Skeletal muscle satellite cell (primary cell): ENCODE data around the gene GPATCH8.

Experiments
- H3K27me3 ChIP-seq: 2 replicates; pipeline ENCODE4 v1.7.0; 2013; ENCODE audit warnings: low read length; ENCODE audit not compliant: control insufficient read depth, insufficient read depth
- H3K36me3 ChIP-seq: 2 replicates; pipeline ENCODE4 v1.7.0; 2013; ENCODE audit warnings: mild to moderate bottlenecking, control low read depth, low read length; ENCODE audit not compliant: insufficient read depth
- H3K4me1 ChIP-seq: 2 replicates; pipeline ENCODE4 v1.7.0; 2013; ENCODE audit warnings: low read length; ENCODE audit not compliant: control insufficient read depth, insufficient read depth
- H3K4me2 ChIP-seq: 2 replicates; pipeline ENCODE4 v1.7.0; 2013; ENCODE audit warnings: mild to moderate bottlenecking, low read length
- H3K4me3 ChIP-seq: 2 replicates; pipeline ENCODE4 v1.7.0; 2013; ENCODE audit warnings: low read length
- H3K9ac ChIP-seq: 2 replicates; pipeline ENCODE4 v1.7.0; 2013; ENCODE audit warnings: mild to moderate bottlenecking, low read depth, low read length, moderate library complexity
- H3K9me3 ChIP-seq: replicated peaks from 2 replicates; pipeline ENCODE4 v1.7.0; 2013; ENCODE audit warnings: mild to moderate bottlenecking, control low read depth, low read length

The GPATCH8 gene

GRCh38 chr17:44439168-44439567 is 64.0 kb downstream of the GPATCH8 start:
- Histone ChIP-seq H3K4me3 (no peak overlapping the region), H3K9ac (no peak overlapping the region), H3K36me3 (peaks cover 9% of the 10 kb centered on the region), H3K4me2 (peak overlapping the region; percentile 18), H3K27me3 (no peaks in the 10 kb centered on the region), H3K4me1 (peaks cover 15% of the 10 kb centered on the region), H3K9me3 (no peaks in the 10 kb centered on the region)

GRCh38 chr17:44438636-44439035 is 64.6 kb downstream of the GPATCH8 start:
- Histone ChIP-seq H3K9ac (peak overlapping the region; percentile 0), H3K4me2 (peak overlapping the region; percentile 18), H3K4me1 (peaks cover 15% of the 10 kb centered on the region), H3K36me3 (peaks cover 14% of the 10 kb centered on the region), H3K9me3 (no peaks in the 10 kb centered on the region), H3K4me3 (no peak overlapping the region), H3K27me3 (no peaks in the 10 kb centered on the region)

DNA sequence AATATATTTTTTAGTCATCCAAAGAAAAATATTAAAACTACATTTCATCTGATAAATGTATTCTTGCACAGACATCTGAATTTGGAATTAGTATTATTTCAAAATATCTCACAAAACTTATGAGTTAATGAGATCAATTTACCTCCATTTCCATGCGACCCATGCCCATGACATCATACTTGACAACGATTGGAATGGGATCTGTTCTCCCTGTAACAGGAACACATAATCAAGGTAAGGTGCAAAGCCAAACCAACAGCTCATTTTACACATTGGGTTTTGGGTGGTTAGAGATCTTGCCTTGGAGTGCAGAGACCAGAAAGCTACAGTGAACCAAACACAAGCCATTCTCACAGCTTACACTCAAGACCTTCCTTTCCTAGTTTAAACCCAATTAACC is 66.9 kb downstream of the GPATCH8 start:
- Histone ChIP-seq H3K4me3 (no peak overlapping the region), H3K4me2 (no peak overlapping the region), H3K27me3 (no peaks in the 10 kb centered on the region), H3K9me3 (no peaks in the 10 kb centered on the region), H3K36me3 (peaks cover 30% of the 10 kb centered on the region), H3K4me1 (peaks cover 15% of the 10 kb centered on the region), H3K9ac (no peak overlapping the region)

DNA sequence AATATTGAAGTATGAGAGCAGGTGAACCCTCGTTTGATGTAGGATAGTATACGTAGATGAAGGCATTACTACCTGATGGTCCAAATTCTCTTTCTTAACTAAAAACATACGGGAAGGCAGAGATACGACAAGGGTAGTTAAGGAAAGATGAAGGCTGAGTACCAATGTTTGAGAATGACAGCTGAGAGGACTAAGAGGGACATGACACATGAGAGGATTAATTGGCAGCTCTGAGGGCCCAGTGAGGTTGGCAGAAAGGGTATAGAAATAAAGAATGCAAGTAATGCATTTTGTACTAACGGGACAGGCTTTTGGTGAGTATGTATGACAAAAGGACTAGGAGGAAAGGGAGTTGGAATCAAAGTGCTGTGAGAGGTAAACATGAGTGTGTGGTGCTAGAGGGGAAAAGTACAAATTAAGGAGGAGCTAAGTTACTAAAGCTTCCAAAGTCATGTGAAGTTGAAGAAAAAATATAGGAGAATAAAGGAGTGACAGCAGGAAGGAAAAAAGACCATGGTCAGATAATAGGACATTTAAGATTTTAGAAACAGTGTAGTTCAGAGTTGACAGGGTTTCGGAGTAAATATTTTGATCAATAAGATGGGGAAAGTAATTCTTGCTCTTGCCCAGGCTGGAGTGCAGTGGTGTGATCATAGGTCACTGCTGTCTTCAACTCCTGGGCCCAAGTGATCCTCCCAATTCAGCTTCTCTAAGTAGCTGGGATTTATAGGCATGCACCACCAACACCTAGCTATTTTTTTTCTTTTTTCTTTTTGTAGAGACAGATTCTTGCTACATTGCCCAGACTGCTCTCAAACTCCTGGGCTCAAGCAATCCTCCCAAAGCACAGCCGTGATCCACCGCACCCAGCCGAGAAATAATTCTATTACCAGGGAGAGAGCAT is 70.7 kb downstream of the GPATCH8 start:
- Histone ChIP-seq H3K36me3 (peaks cover 30% of the 10 kb centered on the region), H3K9me3 (no peaks in the 10 kb centered on the region)

GRCh38 chr17:44424828-44425461 is 78.3 kb downstream of the GPATCH8 start:
- Histone ChIP-seq H3K9ac (no peak overlapping the region), H3K4me2 (no peak overlapping the region), H3K27me3 (no peaks in the 10 kb centered on the region), H3K36me3 (peaks cover 23% of the 10 kb centered on the region), H3K9me3 (no peaks in the 10 kb centered on the region), H3K4me3 (no peak overlapping the region), H3K4me1 (no peaks in the 10 kb centered on the region)

More for the DNA sequence above, 70.7 kb downstream of the GPATCH8 start:
- no peak overlapping the region for H3K4me2 ChIP-seq
- H3K9ac ChIP-seq, result no peak overlapping the region
- no peaks in the 10 kb centered on the region for H3K4me1 ChIP-seq
- no peak overlapping the region for H3K4me3 ChIP-seq
- no peaks in the 10 kb centered on the region for H3K27me3 ChIP-seq

- H3K9me3 ChIP-seq, result no peaks in the 10 kb centered on the region
- H3K27me3 ChIP-seq, result no peaks in the 10 kb centered on the region
- no peak overlapping the region for H3K4me3 ChIP-seq
- no peak overlapping the region for H3K4me2 ChIP-seq
- H3K36me3 ChIP-seq, result peaks cover 42% of the 10 kb centered on the region
- no peak overlapping the region for H3K9ac ChIP-seq
- H3K4me1 ChIP-seq, result peaks cover 8% of the 10 kb centered on the region
Observed at GRCh38 chr17:44417553-44417952, 85.7 kb downstream of the GPATCH8 start.

DNA sequence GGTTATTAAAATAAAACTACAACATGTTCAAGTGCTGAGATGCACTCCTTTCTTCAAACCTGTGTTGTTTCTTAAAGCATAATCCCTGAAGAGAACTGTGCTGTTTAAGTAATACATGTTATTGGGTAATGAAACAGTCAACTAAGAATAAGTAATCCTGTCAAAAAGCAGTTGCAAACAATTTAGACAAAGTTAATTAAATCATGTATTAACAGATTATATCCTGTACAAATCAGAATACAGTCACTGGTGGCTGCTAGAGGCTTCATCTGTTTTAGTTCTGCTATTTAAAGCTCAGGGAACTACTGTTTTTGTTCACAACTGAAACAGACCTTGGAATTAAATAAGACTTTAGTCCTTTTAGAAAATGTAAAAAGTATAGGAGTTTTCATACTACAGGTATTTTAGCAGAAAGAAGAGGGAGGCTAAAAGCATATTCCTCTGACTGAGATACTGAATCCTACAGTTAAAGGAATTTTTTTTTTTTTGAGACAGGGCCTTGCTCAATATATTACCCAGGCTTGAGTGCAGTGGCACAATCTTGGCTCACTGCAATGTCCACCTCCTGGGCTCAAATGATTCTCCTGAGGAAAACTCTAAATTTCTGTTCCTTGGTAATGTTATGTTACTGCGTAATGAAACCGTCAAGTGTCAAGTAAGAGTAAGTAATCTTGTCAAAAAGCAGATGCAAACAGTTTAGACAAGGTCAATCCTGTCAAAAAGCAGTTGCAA is 86.5 kb downstream of the GPATCH8 start:
- no peak overlapping the region for H3K4me3 ChIP-seq
- H3K9me3 ChIP-seq, result no peaks in the 10 kb centered on the region
- H3K36me3 ChIP-seq, result peaks cover 42% of the 10 kb centered on the region
- no peaks in the 10 kb centered on the region for H3K27me3 ChIP-seq
- peaks cover 8% of the 10 kb centered on the region for H3K4me1 ChIP-seq
- no peak overlapping the region for H3K4me2 ChIP-seq
- no peak overlapping the region for H3K9ac ChIP-seq

- no peaks in the 10 kb centered on the region for H3K9me3 ChIP-seq
- no peak overlapping the region for H3K9ac ChIP-seq
- H3K4me1 ChIP-seq, result peaks cover 8% of the 10 kb centered on the region
- H3K27me3 ChIP-seq, result no peaks in the 10 kb centered on the region
- peaks cover 38% of the 10 kb centered on the region for H3K36me3 ChIP-seq
- H3K4me3 ChIP-seq, result no peak overlapping the region
- H3K4me2 ChIP-seq, result no peak overlapping the region
Observed at GRCh38 chr17:44414394-44415155, 88.6 kb downstream of the GPATCH8 start.

GRCh38 chr17:44409309-44410028 is 93.7 kb downstream of the GPATCH8 start:
- Histone ChIP-seq H3K4me3 (no peak overlapping the region), H3K4me1 (no peaks in the 10 kb centered on the region), H3K9me3 (no peaks in the 10 kb centered on the region), H3K27me3 (no peaks in the 10 kb centered on the region), H3K9ac (no peak overlapping the region), H3K36me3 (peaks cover 9% of the 10 kb centered on the region), H3K4me2 (no peak overlapping the region)

GRCh38 chr17:44408786-44409185 is 94.4 kb downstream of the GPATCH8 start:
- peaks cover 9% of the 10 kb centered on the region for H3K36me3 ChIP-seq

More at GRCh38 chr17:44408786-44409185, 94.4 kb downstream of the GPATCH8 start:
- no peaks in the 10 kb centered on the region for H3K27me3 ChIP-seq
- H3K9me3 ChIP-seq, result no peaks in the 10 kb centered on the region
- H3K4me1 ChIP-seq, result no peaks in the 10 kb centered on the region
- H3K9ac ChIP-seq, result no peak overlapping the region
- no peak overlapping the region for H3K4me3 ChIP-seq
- no peak overlapping the region for H3K4me2 ChIP-seq
